Activated CD4-positive, alpha-beta memory T cell treated with anti-CD3 and anti-CD28 coated beads, Interleukin-2, amount 10 ng/mL, durations not matched to agents 7 days and 5 days (primary cell): Measurements from ENCODE around the gene AGR2. TPM values are rescaled to one million over a fixed set of nuclear protein-coding genes. Genes with fewer than 3 reads are reported as not detected.

Source experiments
- CTCF ChIA-PET: fragments of 350-600 bp; sonication (Branson Sonifier 250); formaldehyde crosslinking; loops from one replicate; lab custom pipeline; 2021; ENCODE audit warnings: antibody characterized with exemption, inconsistent platforms; lab: Charles Lee
- POLR2A ChIA-PET: fragments of 350-600 bp; sonication (Branson Sonifier 250); formaldehyde crosslinking; loops from one replicate; lab custom pipeline; 2021; ENCODE audit warnings: antibody characterized with exemption; lab: Charles Lee
- DNase-seq: peaks from one replicate; pipeline ENCODE4 v3.0.0-alpha.2; 2020
- H3K27ac Mint-ChIP-seq: one replicate; pipeline ENCODE4 v1.8.0; 2021; ENCODE audit warnings: mild to moderate bottlenecking, mixed read lengths
- H3K27me3 Mint-ChIP-seq: one replicate; pipeline ENCODE4 v1.8.0; 2021; ENCODE audit warnings: mixed read lengths
- H3K36me3 Mint-ChIP-seq: one replicate; pipeline ENCODE4 v1.8.0; 2021; ENCODE audit warnings: low read depth, mixed read lengths
- H3K4me1 Mint-ChIP-seq: one replicate; pipeline ENCODE4 v1.8.0; 2021; ENCODE audit warnings: mixed read lengths
- H3K4me3 Mint-ChIP-seq: one replicate; pipeline ENCODE4 v1.8.0; 2021; ENCODE audit warnings: mild to moderate bottlenecking, mixed read lengths
- H3K9me3 Mint-ChIP-seq: one replicate; pipeline ENCODE4 v1.8.0; 2021; ENCODE audit warnings: mixed read lengths
- total RNA-seq, 2 experiments: library from RNA; stranded (reverse); gene quantifications; one replicate each; pipeline ENCODE4 v1.2.3, GENCODE V29; 2021

AGR2 gene
- total RNA-seq, 2 experiments from 2014 or later, result not detected

DNA sequence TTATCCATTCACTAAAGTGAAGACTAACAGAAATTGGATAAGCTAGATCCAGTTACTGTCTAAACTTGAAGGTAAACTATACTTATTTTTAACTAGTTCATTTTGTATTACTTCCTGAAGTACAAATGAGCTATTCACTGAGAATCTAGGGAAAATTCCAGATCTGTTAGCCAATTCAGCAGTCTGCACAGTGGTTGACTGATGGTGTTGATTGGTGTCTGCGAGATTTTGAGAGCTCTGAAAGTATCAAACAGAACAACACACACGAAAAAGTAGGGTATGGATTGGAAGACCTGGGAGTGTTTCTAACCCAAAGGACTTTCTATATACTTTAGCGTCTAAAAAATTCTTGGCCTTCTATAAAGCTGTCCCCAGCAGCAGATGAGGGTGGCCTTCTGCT, 33.6 kb upstream of the AGR2 start:
- Mint-ChIP-seq H3K9me3 (no peaks in the 10 kb centered on the region), H3K27ac (no peak overlapping the region), H3K36me3 (no peaks in the 10 kb centered on the region), H3K27me3 (peaks cover 8% of the 10 kb centered on the region), H3K4me3 (no peak overlapping the region), H3K4me1 (no peaks in the 10 kb centered on the region)
- ChIA-PET POLR2A (no interaction called here), CTCF (interaction anchor here (1.4 kb wide), 1 partner anchor 33 kb away, joined by 3 read pairs; the partner anchor contains the start of gene AGR2)
- no peak for DNase-seq

DNA sequence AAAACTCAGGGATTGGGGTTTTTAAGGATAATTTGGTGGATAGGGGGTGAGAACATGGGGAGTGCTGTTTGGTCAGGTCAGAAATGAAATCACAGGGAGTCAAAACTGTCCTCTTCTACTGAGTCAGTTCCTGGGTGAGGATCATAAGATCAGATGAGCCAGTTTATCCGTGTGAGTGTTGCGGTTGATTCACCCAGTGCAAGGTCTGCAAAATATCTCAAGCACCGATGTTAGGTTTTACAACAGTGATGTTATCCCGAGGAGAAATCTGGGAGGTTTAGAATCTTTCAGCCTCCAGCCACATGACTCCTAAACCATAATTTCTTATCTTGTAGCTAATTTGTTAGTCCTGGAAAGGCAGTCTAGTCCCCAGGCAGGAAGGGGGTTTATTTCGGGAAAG, 31.7 kb upstream of the AGR2 start:
- no peaks in the 10 kb centered on the region for H3K9me3 Mint-ChIP-seq
- POLR2A ChIA-PET, result no interaction called here
- CTCF ChIA-PET, result no interaction called here
- H3K4me1 Mint-ChIP-seq, result no peaks in the 10 kb centered on the region
- no peak overlapping the region for H3K4me3 Mint-ChIP-seq
- no peak overlapping the region for H3K27ac Mint-ChIP-seq
- no peaks in the 10 kb centered on the region for H3K36me3 Mint-ChIP-seq
- H3K27me3 Mint-ChIP-seq, result peaks cover 11% of the 10 kb centered on the region
- DNase-seq, result no peak

- H3K27ac Mint-ChIP-seq, result no peak overlapping the region
- H3K36me3 Mint-ChIP-seq, result no peaks in the 10 kb centered on the region
These were observed 28.6 kb upstream of the AGR2 start for GRCh38 chr7:16833373-16833772.

GRCh38 chr7:16826060-16826459, 21.3 kb upstream of the AGR2 start:
- H3K36me3 Mint-ChIP-seq, result no peaks in the 10 kb centered on the region
- no peak overlapping the region for H3K27ac Mint-ChIP-seq
- H3K4me3 Mint-ChIP-seq, result no peak overlapping the region
- no peaks in the 10 kb centered on the region for H3K9me3 Mint-ChIP-seq
- DNase-seq, result no peak
- POLR2A ChIA-PET, result no interaction called here
- CTCF ChIA-PET, result no interaction called here
- no peaks in the 10 kb centered on the region for H3K4me1 Mint-ChIP-seq
- H3K27me3 Mint-ChIP-seq, result peaks cover 18% of the 10 kb centered on the region

More at GRCh38 chr7:16833373-16833772, 28.6 kb upstream of the AGR2 start:
- ChIA-PET CTCF (interaction anchor here (0.6 kb wide), 1 partner anchor 205 kb away, joined by 3 read pairs; no protein-coding TSS in a partner anchor), POLR2A (no interaction called here)
- Mint-ChIP-seq H3K4me1 (no peaks in the 10 kb centered on the region), H3K9me3 (no peaks in the 10 kb centered on the region), H3K4me3 (no peak overlapping the region), H3K27me3 (peaks cover 12% of the 10 kb centered on the region)
- DNase-seq, result no peak

DNA sequence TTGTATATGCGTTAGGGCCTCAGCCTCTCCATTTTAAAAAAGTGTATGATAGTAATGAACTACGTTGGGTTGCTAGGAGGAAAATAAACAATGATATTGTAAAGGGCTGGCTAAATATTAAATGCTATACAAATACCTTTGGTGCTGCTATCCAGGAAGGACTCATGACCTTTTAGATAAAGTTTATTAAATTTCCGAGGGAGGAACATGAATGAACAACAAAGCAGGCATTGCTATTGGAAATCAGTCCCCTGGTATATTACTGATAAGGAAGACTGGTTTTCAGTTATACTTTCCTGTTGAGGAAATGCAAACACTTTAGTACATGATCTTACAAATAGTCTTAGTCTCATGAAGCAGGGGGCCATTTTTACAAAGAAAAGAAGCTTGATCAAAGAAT, 17.2 kb upstream of the AGR2 start:
- no peak for DNase-seq
- no peaks in the 10 kb centered on the region for H3K4me1 Mint-ChIP-seq
- H3K36me3 Mint-ChIP-seq, result no peaks in the 10 kb centered on the region
- H3K27me3 Mint-ChIP-seq, result peaks cover 7% of the 10 kb centered on the region
- ChIA-PET POLR2A (no interaction called here), CTCF (no interaction called here)
- no peaks in the 10 kb centered on the region for H3K9me3 Mint-ChIP-seq
- no peak overlapping the region for H3K27ac Mint-ChIP-seq
- no peak overlapping the region for H3K4me3 Mint-ChIP-seq

GRCh38 chr7:16818732-16819131, 13.9 kb upstream of the AGR2 start:
- Mint-ChIP-seq H3K9me3 (no peaks in the 10 kb centered on the region), H3K27ac (no peak overlapping the region), H3K27me3 (peaks cover 6% of the 10 kb centered on the region), H3K4me1 (no peaks in the 10 kb centered on the region), H3K4me3 (no peak overlapping the region), H3K36me3 (no peaks in the 10 kb centered on the region)
- ChIA-PET CTCF (interaction anchor here (0.7 kb wide), 1 partner anchor 740 kb away, joined by 4 read pairs; no protein-coding TSS in a partner anchor), POLR2A (no interaction called here)
- no peak for DNase-seq

DNA sequence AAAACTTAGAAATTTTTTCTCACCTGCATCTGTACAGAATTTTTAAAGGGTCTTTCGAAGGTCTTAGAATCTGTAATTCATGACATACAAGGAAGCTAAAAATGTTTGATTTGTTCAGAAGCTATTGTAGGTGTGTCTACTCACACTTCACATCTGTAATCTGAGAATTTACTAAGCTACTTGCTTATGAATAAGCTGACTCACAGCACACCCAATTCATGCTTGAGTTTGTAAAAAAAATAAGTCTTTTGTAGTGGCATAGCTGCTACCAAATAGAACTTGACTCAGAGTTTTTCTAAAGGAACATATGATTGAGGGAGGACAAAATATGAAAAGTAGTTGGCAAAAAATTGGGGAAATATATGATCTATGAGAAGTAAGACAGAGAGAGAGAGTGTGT, 12.7 kb upstream of the AGR2 start:
- no peaks in the 10 kb centered on the region for H3K9me3 Mint-ChIP-seq
- no peaks in the 10 kb centered on the region for H3K4me1 Mint-ChIP-seq
- DNase-seq, result no peak
- H3K27me3 Mint-ChIP-seq, result peaks cover 7% of the 10 kb centered on the region
- H3K27ac Mint-ChIP-seq, result no peak overlapping the region
- ChIA-PET CTCF (no interaction called here), POLR2A (no interaction called here)
- H3K4me3 Mint-ChIP-seq, result no peak overlapping the region
- no peaks in the 10 kb centered on the region for H3K36me3 Mint-ChIP-seq

GRCh38 chr7:16816824-16817223, 12.0 kb upstream of the AGR2 start:
- no peaks in the 10 kb centered on the region for H3K9me3 Mint-ChIP-seq
- no peak overlapping the region for H3K4me3 Mint-ChIP-seq
- CTCF ChIA-PET, result no interaction called here
- no peak overlapping the region for H3K27ac Mint-ChIP-seq
- no peaks in the 10 kb centered on the region for H3K4me1 Mint-ChIP-seq
- POLR2A ChIA-PET, result no interaction called here
- no peaks in the 10 kb centered on the region for H3K36me3 Mint-ChIP-seq
- DNase-seq, result no peak
- peaks cover 7% of the 10 kb centered on the region for H3K27me3 Mint-ChIP-seq

DNA sequence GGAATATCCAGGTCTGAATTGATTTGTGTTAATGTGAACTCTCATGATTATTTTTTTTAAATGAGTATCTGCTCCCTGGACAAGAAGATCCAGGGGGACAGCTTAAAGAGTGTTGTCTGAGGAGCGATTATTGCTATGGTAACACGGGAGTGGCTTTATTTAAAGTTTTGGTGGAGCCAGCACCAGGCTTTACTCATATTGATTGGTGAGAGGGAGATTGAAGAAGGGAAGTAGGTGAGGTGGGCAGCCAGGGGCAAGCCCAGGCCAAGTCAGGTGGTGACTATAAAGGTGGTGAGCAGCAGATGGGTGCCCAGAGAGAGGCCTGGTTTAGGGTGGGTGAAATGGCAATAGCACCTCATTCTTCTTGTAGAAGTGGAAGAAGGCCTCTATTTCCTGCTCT, 10.2 kb upstream of the AGR2 start:
- POLR2A ChIA-PET, result no interaction called here
- no peaks in the 10 kb centered on the region for H3K36me3 Mint-ChIP-seq
- DNase-seq, result no peak
- H3K4me1 Mint-ChIP-seq, result no peaks in the 10 kb centered on the region
- H3K9me3 Mint-ChIP-seq, result no peaks in the 10 kb centered on the region
- no peak overlapping the region for H3K27ac Mint-ChIP-seq
- H3K27me3 Mint-ChIP-seq, result peaks cover 13% of the 10 kb centered on the region
- CTCF ChIA-PET, result no interaction called here
- no peak overlapping the region for H3K4me3 Mint-ChIP-seq

DNA sequence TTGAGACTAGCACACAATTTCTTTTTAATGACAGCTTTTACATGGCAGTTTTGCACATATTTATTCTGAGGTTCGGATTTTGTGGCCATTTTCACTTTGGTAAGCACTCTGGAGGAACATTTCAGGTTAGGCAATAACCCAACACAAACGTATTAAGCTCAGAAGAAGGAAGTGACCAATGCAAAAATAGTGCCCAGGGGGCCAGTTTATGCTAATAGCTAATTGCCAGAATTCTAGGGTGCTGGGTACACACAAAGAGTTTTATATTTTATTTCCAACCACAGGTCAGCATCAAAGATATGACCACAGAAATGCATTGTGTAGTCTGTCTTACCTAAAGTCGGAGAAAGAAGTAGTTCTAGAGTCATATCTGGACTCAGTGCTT, 8.4 kb upstream of the AGR2 start:
- Mint-ChIP-seq H3K4me3 (no peak overlapping the region), H3K36me3 (no peaks in the 10 kb centered on the region), H3K27me3 (peaks cover 18% of the 10 kb centered on the region), H3K4me1 (no peaks in the 10 kb centered on the region), H3K9me3 (no peaks in the 10 kb centered on the region), H3K27ac (no peak overlapping the region)
- ChIA-PET CTCF (no interaction called here), POLR2A (no interaction called here)
- no peak for DNase-seq

DNA sequence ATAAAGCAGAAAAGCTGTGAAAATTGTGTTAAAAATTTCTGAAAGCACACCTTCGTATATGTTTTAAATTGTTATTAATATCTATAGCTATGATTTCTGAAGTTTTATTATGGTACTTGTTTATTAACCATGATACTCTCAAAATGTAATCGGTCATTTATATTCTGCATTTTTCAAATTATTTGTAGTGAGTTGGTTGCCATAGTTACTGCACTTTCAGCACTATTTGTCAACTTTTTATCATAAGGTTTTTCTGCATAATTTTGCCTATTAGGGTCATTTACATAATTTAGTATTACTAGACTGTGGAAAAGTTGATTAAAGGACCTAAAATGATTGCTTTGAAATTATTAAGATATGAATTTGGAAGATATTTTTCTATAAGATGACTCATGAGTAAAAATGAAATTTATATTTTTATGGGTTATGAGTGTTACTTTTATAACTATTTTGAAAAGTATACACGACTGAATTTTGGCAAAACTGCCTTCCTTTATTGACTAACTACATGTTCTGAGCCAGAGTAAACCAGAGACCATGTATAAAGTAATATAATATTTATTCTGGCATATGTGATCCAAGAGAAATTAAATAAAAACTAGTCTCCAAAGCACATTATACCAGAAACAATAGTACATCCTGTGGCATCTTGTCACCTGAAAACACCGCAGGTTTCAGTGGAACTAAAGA, 7.9 kb upstream of the AGR2 start:
- H3K4me1 Mint-ChIP-seq, result no peaks in the 10 kb centered on the region
- H3K9me3 Mint-ChIP-seq, result no peaks in the 10 kb centered on the region
- ChIA-PET POLR2A (no interaction called here), CTCF (no interaction called here)
- H3K27me3 Mint-ChIP-seq, result peaks cover 24% of the 10 kb centered on the region
- H3K36me3 Mint-ChIP-seq, result no peaks in the 10 kb centered on the region
- H3K27ac Mint-ChIP-seq, result no peak overlapping the region
- DNase-seq, result no peak
- no peak overlapping the region for H3K4me3 Mint-ChIP-seq

- CTCF ChIA-PET, result no interaction called here
- H3K36me3 Mint-ChIP-seq, result no peaks in the 10 kb centered on the region
These were observed 6.8 kb upstream of the AGR2 start for GRCh38 chr7:16811551-16811950.

GRCh38 chr7:16810573-16810972, 5.8 kb upstream of the AGR2 start:
- CTCF ChIA-PET, result interaction anchor here (1.2 kb wide), 1 partner anchor 9 kb away, joined by 3 read pairs; no protein-coding TSS in a partner anchor
- Mint-ChIP-seq H3K4me1 (no peaks in the 10 kb centered on the region), H3K27ac (no peak overlapping the region), H3K36me3 (no peaks in the 10 kb centered on the region), H3K27me3 (peaks cover 31% of the 10 kb centered on the region), H3K4me3 (no peak overlapping the region), H3K9me3 (no peaks in the 10 kb centered on the region)
- POLR2A ChIA-PET, result no interaction called here
- DNase-seq, result no peak

More at GRCh38 chr7:16811551-16811950, 6.8 kb upstream of the AGR2 start:
- no peaks in the 10 kb centered on the region for H3K4me1 Mint-ChIP-seq
- H3K4me3 Mint-ChIP-seq, result no peak overlapping the region
- H3K27ac Mint-ChIP-seq, result no peak overlapping the region
- POLR2A ChIA-PET, result no interaction called here
- no peak for DNase-seq
- peaks cover 30% of the 10 kb centered on the region for H3K27me3 Mint-ChIP-seq
- no peaks in the 10 kb centered on the region for H3K9me3 Mint-ChIP-seq

DNA sequence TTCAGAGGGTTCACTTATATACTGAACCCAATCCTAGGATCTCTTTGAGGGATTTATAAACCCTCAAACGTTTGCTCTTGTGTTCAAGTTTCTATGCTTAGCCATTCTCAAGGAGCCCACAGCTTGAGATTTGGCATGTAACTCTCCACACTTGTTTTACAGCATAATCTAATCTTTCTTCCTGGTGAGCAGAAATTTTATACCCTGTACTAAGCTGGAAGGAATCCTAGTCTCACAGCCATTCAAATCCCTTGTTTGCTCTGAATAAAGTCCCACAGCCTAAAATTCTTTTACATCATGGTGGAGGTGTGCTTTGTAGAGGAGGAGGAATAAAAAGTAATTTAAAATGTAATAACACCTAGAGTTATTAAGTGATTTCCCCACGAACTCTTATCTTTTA, 5.3 kb upstream of the AGR2 start:
- CTCF ChIA-PET, result interaction anchor here (1.2 kb wide), 1 partner anchor 9 kb away, joined by 3 read pairs; no protein-coding TSS in a partner anchor
- no peak overlapping the region for H3K4me3 Mint-ChIP-seq
- no peak overlapping the region for H3K27ac Mint-ChIP-seq
- H3K9me3 Mint-ChIP-seq, result no peaks in the 10 kb centered on the region
- peaks cover 35% of the 10 kb centered on the region for H3K27me3 Mint-ChIP-seq
- no peak for DNase-seq
- no peaks in the 10 kb centered on the region for H3K36me3 Mint-ChIP-seq
- POLR2A ChIA-PET, result no interaction called here
- no peaks in the 10 kb centered on the region for H3K4me1 Mint-ChIP-seq
